CD4-positive, alpha-beta T cell (primary cell): ENCODE measurements around the gene MYBPC3. TPM values are rescaled to one million over a fixed set of nuclear protein-coding genes. Genes with fewer than 3 reads are reported as not detected.

ENCODE experiments used
- ATAC-seq: fragments of 200-7000 bp; cut with Tn5 transposase; one replicate; pipeline ENCODE4 v1.10.0; 2022; ENCODE audit warnings: mild to moderate bottlenecking; ENCODE audit not compliant: poor library complexity
- CTCF ChIA-PET: fragments of 350-600 bp; sonication (Branson Sonifier 250); formaldehyde crosslinking; loops from one replicate; lab custom pipeline; 2021; ENCODE audit warnings: antibody characterized with exemption, inconsistent platforms; lab: Charles Lee
- POLR2A ChIA-PET: fragments of 350-600 bp; sonication (Branson Sonifier 250); formaldehyde crosslinking; loops from one replicate; lab custom pipeline; 2021; ENCODE audit warnings: antibody characterized with exemption, inconsistent platforms; lab: Charles Lee
- DNase-seq, 14 experiments: peaks; one replicate each; pipeline ENCODE4 v3.0.0-alpha.2; 2013 to 2020; ENCODE audit warnings: mixed read lengths in 2 of 14
- H3K27ac ChIP-seq, 2 donors: one replicate each; pipeline versions ENCODE4 v1.5.1 to v1.7.0; 2013; ENCODE audit warnings: low read length in 2 of 2, low read depth in 1 of 2, mild to moderate bottlenecking in 1 of 2
- H3K27me3 ChIP-seq, 2 experiments: 1 replicate in 1 of 2; 2 replicates in 1 of 2; pipeline versions ENCODE4 v1.6.1 to v1.7.0; 2013; ENCODE audit warnings: low read length in 2 of 2, control low read depth in 1 of 2, mild to moderate bottlenecking in 1 of 2, moderate library complexity in 1 of 2; ENCODE audit not compliant: insufficient read depth in 2 of 2, control insufficient read depth in 1 of 2
- H3K36me3 ChIP-seq: one replicate; pipeline ENCODE4 v1.6.1; 2013; ENCODE audit warnings: low read length, control low read depth; ENCODE audit not compliant: insufficient read depth
- H3K4me1 ChIP-seq: one replicate; pipeline ENCODE4 v1.6.1; 2013; ENCODE audit warnings: low read length, control low read depth; ENCODE audit not compliant: insufficient read depth
- H3K4me3 ChIP-seq: one replicate; pipeline ENCODE4 v1.5.1; 2013; ENCODE audit warnings: mild to moderate bottlenecking, low read length, moderate library complexity
- H3K9me3 ChIP-seq, 2 experiments: 1 replicate in 1 of 2; 2 replicates in 1 of 2; pipeline versions ENCODE4 v1.6.1 to v1.7.0; 2013; ENCODE audit warnings: low read length in 2 of 2, mild to moderate bottlenecking in 2 of 2, control low read depth in 1 of 2, moderate library complexity in 1 of 2; ENCODE audit not compliant: control insufficient read depth in 1 of 2, insufficient read depth in 1 of 2
- H3K27ac Mint-ChIP-seq: one replicate; pipeline ENCODE4 v1.8.0; 2020; ENCODE audit warnings: mixed read lengths
- H3K27me3 Mint-ChIP-seq: one replicate; pipeline ENCODE4 v1.8.0; 2021; ENCODE audit warnings: mixed read lengths
- H3K36me3 Mint-ChIP-seq: one replicate; pipeline ENCODE4 v1.8.0; 2021; ENCODE audit warnings: low read depth, mixed read lengths
- H3K4me1 Mint-ChIP-seq: one replicate; pipeline ENCODE4 v1.8.0; 2021; ENCODE audit warnings: low read depth, mixed read lengths
- H3K4me3 Mint-ChIP-seq: one replicate; pipeline ENCODE4 v1.8.0; 2020; ENCODE audit warnings: mild to moderate bottlenecking, mixed read lengths
- H3K9me3 Mint-ChIP-seq: one replicate; pipeline ENCODE4 v1.8.0; 2020; ENCODE audit warnings: mixed read lengths
- CTCF ChIP-seq: fragments of 200-600 bp; IDR thresholded peaks from one replicate; pipeline ENCODE4 v1.8.0; 2022; ENCODE audit warnings: antibody characterized with exemption, mild to moderate bottlenecking
- intact Hi-C, 2 experiments: fragments of 100-400 bp; cut with DNase I in 1 of 2; cut with micrococcal nuclease in 1 of 2; formaldehyde crosslinking; loops; one replicate each; pipeline versions ENCODE4 v1.15.1 to v1.9.0; 2023 to 2025; cut with DNase I, micrococcal nuclease
- total RNA-seq, 174 experiments: library from RNA in 2 of 174; stranded (reverse) in 2 of 174; gene quantifications; one replicate each; pipeline ENCODE4 v1.2.3 and lab custom pipeline; 2021 to 2026

MYBPC3 gene
- total RNA-seq, 2 experiments from 2014 or later = not detected

- DNase-seq (no peak), ATAC-seq (no peak)
- Histone ChIP-seq H3K27me3 (no peaks in the 10 kb centered on the region), H3K9me3 (no peaks in the 10 kb centered on the region), H3K36me3 (no peaks in the 10 kb centered on the region), H3K27ac (no peak overlapping the region), H3K4me3 (no peak overlapping the region), H3K4me1 (peaks cover 10% of the 10 kb centered on the region)
- no peaks in the 10 kb centered on the region for H3K36me3 Mint-ChIP-seq
- peaks cover 7% of the 10 kb centered on the region for H3K4me1 Mint-ChIP-seq
- no peak for TF ChIP-seq CTCF
- no peak overlapping the region for H3K4me3 Mint-ChIP-seq
- CTCF ChIA-PET = no interaction called here
- no peaks in the 10 kb centered on the region for H3K27me3 Mint-ChIP-seq
- intact Hi-C loops = no loop called here
- POLR2A ChIA-PET = no interaction called here
- no peak overlapping the region for H3K27ac Mint-ChIP-seq
- H3K9me3 Mint-ChIP-seq = no peaks in the 10 kb centered on the region
These were observed 32.0 kb upstream of the MYBPC3 start for GRCh38 chr11:47384498-47384897.

GRCh38 chr11:47383071-47383470 lies 30.6 kb upstream of the MYBPC3 start:
- no peaks in the 10 kb centered on the region for H3K9me3 Mint-ChIP-seq
- Histone ChIP-seq H3K4me1 (peaks cover 3% of the 10 kb centered on the region), H3K27me3 (no peaks in the 10 kb centered on the region), H3K36me3 (no peaks in the 10 kb centered on the region), H3K9me3 (no peaks in the 10 kb centered on the region), H3K27ac (no peak overlapping the region), H3K4me3 (no peak overlapping the region)
- no peaks in the 10 kb centered on the region for H3K27me3 Mint-ChIP-seq
- H3K36me3 Mint-ChIP-seq = no peaks in the 10 kb centered on the region
- CTCF ChIA-PET = no interaction called here
- H3K4me1 Mint-ChIP-seq = no peaks in the 10 kb centered on the region
- H3K27ac Mint-ChIP-seq = no peak overlapping the region
- ATAC-seq = no peak
- DNase-seq = no peak
- intact Hi-C loops = no loop called here
- no peak overlapping the region for H3K4me3 Mint-ChIP-seq
- no peak for TF ChIP-seq CTCF
- POLR2A ChIA-PET = no interaction called here

- ChIA-PET POLR2A (interaction anchor here (1.7 kb wide), 1 partner anchor 11 kb away, joined by 3 read pairs; no protein-coding TSS in a partner anchor), CTCF (no interaction called here)
- no peak overlapping the region for H3K27ac ChIP-seq
- ATAC-seq (no peak), DNase-seq (no peak)
- Mint-ChIP-seq H3K4me1 (no peaks in the 10 kb centered on the region), H3K27ac (no peak overlapping the region), H3K4me3 (no peak overlapping the region), H3K36me3 (no peaks in the 10 kb centered on the region), H3K27me3 (no peaks in the 10 kb centered on the region), H3K9me3 (no peaks in the 10 kb centered on the region)
- H3K4me1 ChIP-seq = peaks cover 3% of the 10 kb centered on the region
- H3K27me3 ChIP-seq = no peaks in the 10 kb centered on the region
- H3K36me3 ChIP-seq = no peaks in the 10 kb centered on the region
- TF ChIP-seq CTCF = no peak
- no peaks in the 10 kb centered on the region for H3K9me3 ChIP-seq
- H3K4me3 ChIP-seq = no peak overlapping the region
- intact Hi-C loops = no loop called here
These were observed 27.6 kb upstream of the MYBPC3 start for GRCh38 chr11:47380078-47380477.
